Inflammatory macrophage treated with lipopolysaccharide for 1 hour (primary cell): ENCODE measurements around the gene RALGPS1.

Experiments
- DNase-seq, 2 donors: peaks; one replicate each; pipeline ENCODE4 v3.0.0-alpha.2; 2020 to 2022

Gene RALGPS1

DNA sequence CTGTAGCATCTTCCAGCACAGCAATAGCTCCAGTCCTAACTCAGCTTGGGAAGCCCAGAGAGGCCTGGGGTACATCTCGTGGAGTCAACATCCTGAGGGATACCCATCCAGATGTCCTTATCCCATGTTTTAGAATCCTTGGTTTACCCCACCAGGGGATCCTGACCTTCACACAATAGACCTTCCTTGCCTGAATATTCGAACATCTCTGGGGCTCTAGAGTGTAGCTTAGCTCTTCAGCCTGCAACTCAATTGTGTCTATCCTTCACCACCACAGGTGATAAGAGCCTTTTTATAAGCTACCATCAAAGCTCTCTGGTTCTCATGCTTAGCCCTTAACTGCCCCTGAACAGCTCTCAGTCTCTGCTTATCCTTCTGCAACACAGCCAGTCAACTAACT is 7.5 kb upstream of the RALGPS1 start:
- no peak for DNase-seq

DNA sequence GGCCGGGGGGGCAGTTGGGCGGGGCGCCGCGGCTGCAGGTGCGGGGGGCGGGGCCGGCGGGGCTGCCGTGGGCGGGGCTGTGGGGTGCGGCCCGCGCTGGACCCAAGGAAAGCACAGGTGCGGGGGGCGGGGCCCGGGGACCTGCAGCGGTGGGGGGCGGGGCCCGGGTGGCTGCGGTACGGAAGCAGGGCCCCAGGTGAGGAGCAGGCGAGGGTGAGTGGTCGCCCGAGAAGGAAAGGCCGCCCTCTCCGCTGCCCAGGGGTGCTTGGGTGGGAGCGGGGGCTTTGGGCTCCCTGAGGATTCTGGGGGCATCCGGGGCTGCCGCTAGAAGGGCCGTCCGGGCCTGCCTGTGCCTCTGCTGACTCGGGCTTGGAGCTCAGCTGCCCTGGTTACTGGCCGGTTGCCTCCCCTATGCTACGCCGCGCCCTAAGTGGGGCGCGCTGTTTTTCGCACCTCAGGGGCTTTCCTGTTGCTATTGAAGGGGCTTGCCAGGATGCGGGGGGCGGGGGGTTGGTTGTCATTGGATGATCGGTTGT is 767 bp downstream of the RALGPS1 start:
- no peak for DNase-seq

DNA sequence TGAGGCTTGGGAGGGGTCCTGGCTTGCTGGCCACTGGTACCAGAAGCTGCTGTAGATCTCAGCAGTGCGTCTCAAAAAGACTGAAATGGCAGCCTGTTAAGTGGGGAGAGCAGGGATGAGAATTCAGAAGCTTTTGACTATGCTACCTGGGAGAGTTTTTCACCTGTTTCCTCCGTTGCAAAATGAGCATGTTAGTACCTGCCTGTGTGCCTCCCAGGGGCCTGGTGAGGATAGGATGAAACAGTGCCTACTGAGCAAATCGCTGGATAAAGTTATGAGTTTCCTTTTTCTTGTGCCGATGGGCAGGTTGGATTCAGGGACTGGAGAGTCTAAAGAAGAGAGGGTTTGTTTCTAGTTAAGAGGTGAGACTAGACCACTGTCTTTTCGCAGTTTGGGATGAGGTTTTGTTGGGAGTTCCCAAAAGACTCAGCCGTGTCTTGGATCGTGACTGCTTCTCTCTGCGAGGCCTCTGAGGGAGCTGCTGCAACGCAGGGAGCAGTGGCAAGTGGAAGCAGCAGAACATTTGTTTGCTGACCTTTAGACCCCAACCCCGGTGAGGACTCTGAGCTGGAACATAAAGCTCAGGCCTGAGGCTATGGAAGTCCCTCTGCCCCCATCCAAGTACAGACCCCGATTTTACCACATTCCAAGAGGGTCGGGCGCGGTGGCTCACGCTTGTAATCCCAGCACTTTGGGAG is 1.4 kb downstream of the RALGPS1 start:
- no peak for DNase-seq

DNA sequence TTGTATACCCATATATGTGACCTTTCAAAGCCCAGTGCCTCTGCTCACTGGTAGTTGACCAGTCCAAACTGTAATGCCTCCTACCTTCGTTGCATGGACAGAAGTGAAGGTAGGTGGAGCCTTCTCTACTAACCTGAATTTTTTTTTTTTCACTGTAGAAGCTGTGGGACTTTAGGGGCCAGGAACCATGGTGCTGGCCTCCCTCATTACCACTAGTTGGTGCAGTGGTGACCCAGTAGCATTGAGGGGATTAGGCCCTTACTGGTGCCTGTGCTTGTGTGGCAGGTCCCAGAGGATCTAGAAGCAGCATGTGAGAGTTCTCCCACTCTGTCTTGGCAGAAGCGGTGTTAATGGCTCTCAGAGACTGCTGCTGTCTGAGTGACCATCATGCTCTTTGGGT is 2.3 kb downstream of the RALGPS1 start:
- no peak for DNase-seq

DNA sequence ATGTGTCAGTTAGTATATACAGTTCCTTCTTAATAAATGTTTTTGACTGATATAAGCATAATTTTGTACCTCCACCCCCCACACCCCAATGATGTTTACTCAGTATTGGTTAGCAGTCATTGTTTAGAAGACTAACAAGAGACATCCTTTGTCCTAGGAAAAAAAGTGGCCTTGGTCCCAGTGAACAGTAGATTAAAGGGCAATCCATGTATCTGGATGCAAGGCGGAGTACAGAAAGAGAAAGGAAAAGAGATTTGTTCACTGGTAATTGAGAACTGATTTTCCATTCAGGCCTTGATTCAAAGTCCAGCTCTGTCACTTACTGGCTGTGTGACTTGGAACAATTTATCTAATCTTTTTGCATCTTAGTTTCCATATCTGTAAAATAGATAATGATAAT is 4.6 kb downstream of the RALGPS1 start:
- DNase-seq = no peak

DNA sequence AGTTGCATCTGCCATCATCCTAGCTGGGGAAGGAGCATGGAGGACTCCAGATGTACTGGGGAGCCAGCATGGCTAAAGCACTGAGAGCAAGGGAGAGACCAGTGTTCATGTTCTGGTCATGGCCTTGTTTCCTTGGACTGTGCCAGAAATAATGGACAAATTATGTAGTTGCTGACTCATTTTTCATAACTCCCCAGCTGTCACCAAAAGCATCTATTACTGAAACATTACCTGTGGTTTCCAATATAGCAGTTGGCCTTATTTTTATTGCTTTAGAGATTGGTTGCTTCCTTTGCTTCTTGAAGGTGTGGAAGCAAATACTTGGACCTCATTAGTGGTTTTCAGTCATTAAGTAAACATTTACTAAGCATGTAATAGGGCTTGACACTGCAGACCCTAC is 11.3 kb downstream of the RALGPS1 start:
- DNase-seq = no peak

DNA sequence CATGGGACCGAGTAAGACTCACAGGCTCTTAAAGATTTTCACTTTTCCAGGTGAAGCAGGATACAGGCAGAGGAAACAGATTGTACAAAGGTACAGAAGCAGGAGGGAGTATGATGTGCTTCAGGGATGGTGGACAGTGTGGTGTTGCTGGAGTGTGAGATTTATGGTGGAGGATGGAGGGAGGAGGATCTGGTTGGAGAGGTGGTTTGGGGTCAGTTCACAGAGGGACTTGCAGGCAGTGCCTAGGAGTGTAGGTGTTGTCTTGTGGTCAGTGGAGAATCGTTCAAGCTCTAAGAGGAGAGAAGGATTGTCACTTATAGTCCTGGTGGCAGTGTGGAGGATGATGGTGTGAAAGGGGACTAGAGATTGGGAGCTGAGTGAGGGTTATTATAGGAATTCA is 11.8 kb downstream of the RALGPS1 start:
- no peak for DNase-seq

DNA sequence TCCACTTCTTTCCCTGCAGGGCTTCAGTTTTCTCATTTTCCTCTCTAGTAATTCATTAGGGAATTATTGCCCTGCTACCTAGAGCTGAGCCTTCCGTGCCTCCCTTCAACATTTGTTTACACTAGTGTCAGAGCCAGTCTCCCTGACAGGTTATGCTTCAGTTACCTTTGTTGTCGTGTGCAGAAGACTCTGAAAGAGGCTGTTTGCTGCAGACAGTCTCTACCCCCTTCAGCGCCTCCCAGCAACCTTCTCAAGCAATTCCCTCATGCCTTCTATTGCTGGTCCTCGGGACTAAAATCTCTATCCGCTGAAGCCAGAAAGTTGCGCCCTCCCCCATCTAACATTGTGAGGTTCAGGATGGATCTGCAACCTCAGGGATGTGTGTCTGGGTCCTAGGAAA is 12.8 kb downstream of the RALGPS1 start:
- DNase-seq = no peak

DNA sequence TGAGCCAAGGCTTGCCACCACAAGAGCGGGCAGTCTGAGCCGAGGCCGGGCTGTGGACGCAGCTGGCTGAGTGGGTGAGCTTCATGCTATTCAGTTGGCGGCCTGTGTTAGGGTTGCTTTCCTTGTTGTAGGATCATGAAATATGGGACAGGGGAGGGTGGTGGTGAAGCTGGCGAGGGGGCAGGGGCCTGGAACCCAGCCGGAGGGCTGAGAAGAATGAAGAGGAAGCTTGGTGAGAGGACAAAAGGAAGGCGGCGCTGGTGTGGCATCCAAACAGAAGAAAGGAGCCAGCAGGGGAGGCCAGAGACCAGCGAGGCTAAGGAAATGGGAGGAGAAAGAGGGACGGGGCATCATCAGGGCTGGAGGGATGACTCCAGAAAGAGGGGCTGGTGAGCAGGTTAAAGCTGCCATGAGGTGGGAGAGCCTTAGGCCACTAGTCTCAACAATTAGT is 18.3 kb downstream of the RALGPS1 start:
- no peak for DNase-seq

DNA sequence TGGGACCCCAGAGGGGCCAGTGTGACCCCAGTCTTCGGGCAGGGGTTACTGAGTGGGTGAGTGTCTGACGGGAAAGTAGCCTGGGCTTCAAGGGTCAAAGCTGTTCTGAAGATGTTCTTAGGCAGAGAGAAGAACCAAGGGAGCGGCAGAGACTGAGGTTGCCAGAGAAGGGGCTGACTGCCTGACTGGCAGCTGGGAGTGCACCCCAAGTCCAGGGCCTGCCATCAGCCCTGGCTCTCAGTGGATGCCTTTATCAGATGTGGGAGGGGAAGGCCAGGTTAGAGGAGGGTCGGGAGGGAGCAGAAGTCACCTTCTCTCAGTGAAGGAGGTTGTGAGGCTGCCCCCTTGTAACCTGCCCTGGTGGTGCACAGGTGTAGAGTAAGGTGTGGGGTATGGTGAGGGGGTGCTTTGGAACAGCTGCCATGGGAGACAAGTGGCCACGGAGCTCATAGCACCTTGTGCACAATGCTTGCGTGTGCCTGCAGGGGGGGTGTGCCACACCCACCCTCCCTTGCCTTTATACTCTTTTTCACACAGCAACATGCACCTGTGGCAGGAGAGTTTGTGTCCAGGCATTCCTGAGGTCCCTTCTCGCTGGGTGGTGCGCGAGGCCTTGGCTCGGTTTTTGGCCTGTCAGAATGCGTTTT is 18.9 kb downstream of the RALGPS1 start:
- DNase-seq = no peak

DNA sequence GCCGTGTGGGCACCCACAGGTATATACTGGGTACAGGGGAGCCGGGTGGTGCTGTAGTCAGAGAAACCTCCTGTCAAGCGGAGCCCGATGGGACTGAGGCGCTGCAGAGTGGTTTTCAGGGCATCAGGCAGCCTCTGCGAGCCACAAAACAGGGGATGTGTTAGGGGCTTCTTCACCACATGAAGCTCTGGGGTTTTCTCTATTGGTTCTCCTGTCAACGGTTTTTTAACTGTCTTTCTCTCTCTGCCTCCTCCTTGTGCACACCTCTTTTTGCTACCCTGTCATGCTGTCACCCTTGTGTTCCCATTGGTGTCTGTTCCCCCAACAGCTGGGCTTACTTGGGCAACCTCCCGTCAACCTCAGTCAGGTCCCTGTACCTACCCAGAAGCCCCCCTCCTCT is 19.9 kb downstream of the RALGPS1 start:
- no peak for DNase-seq

DNA sequence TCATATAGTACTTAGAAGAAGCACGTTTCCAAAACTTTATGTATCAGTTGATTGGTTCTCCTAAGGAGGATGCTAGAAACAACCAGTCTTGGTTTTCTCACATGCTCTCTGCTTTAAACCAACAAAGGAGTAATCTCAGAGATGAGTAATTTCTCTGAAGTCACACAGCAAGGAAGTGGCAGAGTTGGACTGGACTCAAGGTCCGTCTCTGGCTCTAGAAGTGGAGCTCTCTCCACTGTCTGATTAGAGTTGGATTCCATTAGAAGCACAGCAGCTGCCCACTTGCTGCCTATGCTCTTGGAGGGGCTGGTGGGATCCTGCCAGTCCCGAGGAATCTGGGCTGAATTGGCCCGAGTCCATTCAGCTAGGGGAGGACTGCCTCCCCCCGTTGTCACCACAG is 21.0 kb downstream of the RALGPS1 start:
- DNase-seq = no peak

DNA sequence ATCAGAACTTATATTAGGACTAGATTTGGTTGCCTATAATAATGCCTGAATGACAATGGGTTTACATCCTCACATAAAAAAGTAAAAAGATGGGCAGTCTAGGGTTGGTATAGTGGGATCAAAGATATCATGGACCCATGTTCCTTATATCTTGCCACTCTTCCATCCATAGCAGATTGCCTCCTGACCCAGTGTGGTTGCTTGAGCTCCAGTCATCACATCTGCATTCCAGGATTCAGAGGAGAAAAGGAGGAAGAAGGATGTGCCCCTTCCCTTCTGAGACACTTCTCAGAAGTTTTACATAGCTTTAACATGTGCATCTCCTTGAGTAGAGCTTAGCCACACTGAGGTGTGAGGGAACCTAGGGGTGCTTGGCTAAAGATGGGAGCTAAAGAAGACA is 22.9 kb downstream of the RALGPS1 start:
- DNase-seq = no peak

DNA sequence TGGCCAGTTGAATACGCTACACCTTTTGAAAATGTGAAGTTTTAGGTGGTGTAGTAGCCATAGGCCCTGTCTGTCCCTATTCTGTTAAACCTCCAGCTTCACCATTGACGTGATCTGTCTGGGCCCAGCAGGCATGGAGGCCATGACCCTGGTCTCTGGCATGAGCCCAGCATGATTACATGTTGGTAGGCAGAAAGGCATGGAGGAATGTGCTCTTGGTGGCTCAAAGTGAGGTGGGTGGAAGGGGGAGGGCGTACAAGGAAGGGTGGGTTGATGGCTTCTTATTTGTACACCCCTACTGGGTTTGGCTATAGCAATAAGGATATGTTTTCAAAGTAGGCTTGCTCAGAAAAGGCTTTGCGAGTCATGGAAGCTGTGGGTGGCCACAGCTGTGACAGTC is 23.7 kb downstream of the RALGPS1 start:
- DNase-seq = no peak

DNA sequence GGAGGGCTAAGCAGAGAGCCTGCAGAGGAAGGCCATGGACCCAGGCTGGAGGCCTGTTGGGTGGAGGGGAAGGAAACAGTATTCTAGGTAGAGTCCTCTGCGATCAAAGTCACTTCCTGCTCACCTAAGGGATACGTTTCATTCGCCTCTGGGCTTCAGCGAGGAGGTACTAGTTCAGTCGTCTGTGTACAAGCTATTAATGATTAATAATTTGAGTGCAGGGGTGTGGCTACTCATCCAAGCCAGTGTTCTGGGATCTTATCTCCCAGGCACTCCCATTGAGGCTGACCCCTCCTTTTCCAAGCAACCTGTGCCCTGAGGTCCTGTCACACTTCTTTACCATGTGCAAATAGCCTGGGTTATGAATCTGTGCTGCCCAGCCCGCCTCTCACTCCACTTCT is 25.2 kb downstream of the RALGPS1 start:
- no peak for DNase-seq

DNA sequence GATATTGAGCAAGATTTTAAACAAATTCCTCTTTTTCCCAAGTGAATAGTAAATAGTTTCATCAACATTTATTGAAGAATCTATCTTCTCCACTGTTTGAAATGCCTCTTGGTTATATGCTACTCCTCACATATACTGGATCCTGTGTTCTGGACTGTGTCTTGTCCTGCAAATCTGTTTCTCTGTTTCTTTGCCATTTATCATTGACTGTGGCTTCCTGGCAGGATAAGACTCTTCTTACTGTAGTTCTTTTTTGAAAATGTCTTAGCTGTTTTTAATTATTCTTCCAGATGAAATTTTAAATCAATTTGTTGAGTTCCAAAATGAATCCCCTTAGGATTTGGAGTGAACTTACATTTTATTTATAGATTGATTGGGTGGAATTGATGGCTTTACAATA is 27.8 kb downstream of the RALGPS1 start:
- no peak for DNase-seq

DNA sequence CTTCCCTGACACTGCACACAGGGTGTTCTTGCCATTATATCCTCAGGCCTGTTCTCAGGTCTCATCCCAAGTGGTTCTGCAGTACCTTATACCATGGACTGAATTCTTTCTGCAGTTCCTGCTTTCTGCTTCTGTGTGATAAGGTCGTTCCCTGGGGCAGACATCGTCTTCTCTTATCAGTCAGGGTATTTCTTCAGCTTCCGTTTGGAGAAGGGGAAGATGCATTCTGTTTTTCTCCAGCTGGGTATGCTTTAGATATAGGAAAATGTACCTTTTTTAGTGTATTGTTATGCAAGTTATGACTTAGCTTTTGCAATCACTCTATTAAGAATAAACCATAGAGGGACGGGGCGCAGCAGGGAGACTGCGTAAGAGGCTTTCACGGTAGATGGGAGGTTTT is 31.1 kb downstream of the RALGPS1 start:
- DNase-seq = no peak

DNA sequence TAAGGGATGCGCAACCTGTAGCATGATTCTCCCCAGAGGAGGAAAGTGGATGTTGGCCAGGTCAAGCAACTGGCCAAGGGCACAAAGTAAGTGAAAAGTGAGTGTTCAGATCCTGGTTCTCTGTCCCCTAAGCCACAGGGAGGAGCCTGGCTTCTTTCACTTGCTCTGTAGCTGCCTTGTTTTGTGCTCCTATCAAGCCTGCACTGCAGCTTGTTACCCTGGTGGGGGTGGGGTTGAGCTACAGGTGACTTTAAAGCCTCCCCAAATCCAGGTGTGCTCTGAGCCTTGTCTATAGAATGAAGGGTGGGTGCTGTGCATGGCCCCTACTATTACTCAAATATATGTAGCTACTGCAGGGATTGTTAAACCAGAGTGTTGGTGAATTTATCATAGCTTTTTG is 32.9 kb downstream of the RALGPS1 start:
- no peak for DNase-seq

DNA sequence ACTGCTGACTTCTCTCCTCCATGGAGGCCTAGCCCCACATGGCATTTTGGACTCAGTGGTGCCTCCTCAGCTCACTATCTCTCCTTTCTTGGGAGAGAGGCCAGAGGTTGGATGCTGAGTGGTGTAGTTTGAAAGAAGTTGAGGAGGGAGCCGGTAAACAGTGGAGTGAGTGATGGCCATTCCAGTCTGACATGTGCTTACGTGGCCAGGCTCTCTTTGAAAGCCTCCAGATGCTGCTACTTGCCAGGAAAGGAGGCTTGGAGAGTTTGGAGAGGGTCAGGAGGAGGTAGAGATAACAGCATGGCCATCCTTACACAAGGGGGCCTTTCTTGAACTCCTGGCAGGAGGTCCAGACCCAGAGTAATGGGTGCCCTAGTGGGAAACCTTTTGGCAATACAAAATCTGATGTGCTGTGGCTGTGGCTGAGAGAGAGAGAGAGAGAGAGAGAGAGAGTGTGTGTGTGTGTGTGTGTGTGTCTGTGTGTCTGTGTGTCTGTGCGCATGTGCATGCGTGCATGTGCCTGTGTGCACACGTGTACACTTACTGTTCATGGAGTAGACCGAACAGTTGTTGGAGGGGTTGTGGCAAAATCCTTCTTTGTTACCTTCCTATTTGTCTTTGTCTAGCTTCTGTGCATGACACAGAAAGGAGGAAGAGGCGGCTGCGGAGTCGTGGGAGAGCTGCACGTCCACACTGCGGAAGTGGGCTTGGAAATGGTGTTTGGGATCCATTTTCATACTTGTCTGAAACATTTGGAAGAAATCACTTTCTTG is 37.8 kb downstream of the RALGPS1 start:
- no peak for DNase-seq

DNA sequence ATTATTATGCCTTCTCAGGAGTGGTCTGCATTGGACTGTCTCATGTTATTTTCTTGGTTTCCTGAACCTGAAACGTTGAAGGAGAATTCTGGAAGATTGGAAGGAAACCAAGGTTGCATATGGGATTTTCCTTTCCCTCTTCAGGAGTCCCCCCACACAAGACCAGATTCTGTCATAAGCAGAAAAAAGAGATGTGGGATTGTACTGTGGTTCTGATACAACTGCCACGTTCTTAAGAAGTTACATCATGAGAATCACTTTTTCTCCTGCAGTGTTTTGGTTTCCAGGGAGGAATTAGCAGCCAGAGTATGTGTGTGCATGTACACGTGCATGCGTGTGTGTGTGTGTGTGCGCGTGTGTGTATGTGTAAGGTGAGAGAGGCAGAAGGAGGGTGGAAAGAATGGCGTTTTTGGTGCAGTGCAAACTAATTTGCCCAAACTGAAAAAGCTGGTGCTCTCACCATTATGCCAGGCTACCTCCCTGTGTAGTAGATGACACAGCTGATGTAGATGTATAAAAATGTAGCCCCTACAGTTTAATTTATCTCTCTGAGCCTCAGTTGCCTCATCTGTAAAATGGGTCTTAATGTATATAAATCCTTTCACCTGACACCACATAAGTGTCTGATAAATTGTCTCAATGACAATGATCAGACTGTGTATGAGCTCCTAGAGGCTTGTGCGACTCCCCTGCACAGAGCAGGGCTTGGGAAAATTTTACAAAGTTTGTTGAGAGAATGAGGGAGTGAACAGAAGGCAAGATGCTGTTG is 38.6 kb downstream of the RALGPS1 start:
- no peak for DNase-seq

DNA sequence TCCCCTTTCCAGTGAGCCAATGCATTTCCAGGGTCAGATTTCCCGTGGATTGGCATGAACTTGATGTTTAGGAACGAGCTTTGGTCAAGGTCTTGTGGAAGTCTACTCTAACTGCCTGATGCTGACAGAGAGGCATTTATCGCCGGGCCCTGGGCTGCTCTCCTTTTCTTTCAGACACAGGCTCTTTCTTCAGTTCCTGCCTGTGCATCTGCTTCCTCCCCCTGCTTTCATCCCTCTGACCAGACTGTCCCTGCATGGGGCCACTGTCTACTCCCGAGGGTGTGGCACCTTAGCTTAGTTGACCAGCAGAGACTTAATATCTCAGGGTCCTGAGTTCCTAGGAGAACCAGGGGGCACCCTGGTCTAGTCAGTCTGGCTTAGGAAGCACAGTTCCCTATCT is 41.2 kb downstream of the RALGPS1 start:
- no peak for DNase-seq

DNA sequence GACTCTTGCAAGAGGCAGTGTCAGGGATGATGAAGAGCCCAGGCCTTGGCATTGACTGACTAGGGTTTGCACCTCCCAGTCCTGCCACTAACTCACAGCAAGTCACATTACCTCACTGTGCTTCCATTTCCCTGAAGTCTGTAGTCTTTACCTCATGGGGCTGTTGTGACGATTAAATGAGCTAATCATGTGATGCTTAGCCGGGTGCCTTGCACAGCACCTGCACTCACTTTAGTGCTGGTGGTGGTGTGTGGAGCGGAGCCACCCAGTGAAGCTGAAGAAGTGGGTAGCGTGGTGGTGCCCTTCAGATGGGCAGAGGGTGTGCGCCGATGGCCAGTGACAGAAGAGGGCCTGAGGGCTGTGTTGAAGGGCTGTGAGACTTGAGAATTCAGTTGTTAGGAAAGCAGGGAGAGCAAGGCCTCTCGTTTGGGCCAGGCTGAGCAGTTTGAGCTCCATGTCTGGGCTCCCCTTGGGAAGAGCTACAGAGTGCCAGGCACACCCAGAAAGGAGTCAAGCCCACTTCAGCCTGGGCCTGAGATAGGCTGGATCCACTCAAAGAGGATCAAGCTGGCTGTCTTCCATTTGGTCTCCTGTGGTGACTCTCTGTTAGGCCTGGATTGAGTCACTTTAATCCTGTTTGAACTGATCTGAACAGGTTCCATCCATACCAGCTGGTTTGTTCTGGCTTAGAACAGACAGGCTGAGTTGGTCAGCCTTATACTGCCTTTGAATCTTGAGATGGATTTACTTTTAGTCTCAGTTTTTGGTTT is 42.5 kb downstream of the RALGPS1 start:
- DNase-seq = no peak
